Hematopoietic multipotent progenitor cell treated with erythropoietin and hydrocortisone succinate and interleukin-3 and kit ligand, for 15 days (in vitro differentiated cells): Measurements from ENCODE around the gene OR52E4.
A peak's percentile ranks its signal among the peaks of the same experiment; 100 is the strongest.

ENCODE experiments used
- DNase-seq: peaks from one replicate; pipeline ENCODE4 v3.0.0-alpha.2; 2015; ENCODE audit warnings: low spot score

The OR52E4 gene

DNA sequence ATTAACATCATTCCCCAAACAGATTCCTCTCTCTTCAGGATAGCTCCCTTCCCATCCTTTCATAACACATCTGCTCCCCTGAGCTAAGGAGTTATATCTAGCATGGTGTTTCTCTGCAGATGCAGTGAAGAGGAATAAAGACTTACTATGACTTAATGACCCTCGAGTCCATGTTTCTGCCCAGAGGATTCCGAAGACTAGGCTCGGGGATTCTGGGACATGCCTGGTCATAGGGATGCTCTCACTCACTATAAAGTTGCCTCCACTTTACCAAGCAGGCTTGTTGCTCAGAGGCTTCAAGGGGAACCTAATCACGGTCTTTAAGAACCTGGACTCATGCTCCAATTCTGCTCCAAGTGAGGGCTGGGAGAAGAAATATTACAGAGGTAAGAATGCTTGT is at the start of gene OR52E4:
OR52E4 (plus strand) TSS at position 301 of the 400 bp plus-strand sequence. CDS start 3,664 bp downstream, outside the sequence.
- DNase-seq, result no peak

DNA sequence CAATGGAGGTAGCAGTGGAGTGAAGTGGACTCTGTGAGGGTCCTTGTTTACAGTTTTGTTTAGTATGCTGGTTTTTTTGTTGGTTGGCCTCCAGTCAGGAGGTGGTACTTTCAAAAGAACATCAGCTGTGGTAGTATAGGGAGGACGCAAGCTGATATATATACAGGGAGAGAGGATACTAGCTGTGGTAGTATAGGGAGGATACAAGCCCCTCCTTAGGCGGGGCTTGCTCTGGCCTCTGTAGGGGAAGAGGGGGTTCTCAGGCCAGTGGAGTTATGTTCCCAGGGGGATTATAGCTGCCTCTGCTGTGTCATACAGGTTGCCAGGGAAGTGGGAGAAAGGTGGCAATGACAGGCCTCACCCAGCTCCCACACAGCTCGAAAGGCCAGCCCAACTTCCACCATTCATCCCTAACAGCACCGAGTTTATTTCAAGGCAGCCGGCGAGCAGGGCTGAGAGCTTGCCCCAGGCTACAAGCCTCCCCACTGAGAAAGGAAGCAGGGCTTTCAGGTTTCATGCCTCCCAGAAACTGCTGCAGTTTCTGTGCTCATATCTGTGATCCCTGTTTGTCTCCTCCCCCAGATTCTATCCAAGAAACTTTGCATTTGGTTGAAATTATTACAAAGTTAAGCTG is 49.1 kb upstream of the OR52E4 start:
- no peak for DNase-seq

GRCh38 chr11:5833446-5833845 is 47.0 kb upstream of the OR52E4 start:
- no peak for DNase-seq

DNA sequence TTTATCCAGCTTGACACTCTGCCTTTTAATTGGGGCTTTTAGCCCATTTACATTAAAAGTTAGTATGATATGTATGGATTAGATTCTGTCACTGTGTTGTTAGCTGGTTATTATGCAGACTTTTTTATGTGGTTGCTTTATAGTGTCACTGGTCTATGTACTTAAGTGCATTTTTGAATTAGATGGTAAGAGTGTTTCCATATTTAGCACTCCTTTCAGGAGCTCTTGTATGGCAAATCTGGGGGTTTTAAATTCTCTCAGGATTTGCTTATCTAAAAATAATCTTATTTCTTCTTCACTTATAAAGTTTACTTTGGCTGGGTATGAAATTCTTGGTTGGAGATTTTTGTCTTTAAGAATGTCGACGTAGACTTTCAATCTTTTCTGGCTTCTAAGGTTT is 42.7 kb upstream of the OR52E4 start:
- DNase-seq, result no peak

DNA sequence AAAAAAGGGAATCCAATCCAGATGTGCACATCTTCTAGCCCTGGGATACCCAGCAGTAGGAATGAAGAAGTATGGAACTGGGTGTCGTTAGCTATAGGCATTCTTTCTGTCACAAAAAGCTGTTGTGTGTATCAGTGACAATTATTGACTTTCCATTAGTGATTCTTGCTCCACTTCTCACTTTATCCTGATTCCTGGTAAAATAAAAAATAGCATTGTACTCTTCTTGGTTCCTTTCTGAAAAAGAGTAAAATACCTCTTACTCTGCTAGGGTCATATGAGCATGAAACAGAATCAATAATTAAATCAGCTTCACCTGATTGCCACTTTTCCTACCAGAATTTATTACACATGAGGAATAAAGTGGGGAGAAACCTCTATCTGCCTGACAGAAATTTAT is 38.6 kb upstream of the OR52E4 start, which contains the start of gene OR52E6:
OR52E6 (minus strand) TSS at position 101 of the 400 bp plus-strand sequence; CDS start at position 101, 0 bp downstream.
- DNase-seq, result no peak

DNA sequence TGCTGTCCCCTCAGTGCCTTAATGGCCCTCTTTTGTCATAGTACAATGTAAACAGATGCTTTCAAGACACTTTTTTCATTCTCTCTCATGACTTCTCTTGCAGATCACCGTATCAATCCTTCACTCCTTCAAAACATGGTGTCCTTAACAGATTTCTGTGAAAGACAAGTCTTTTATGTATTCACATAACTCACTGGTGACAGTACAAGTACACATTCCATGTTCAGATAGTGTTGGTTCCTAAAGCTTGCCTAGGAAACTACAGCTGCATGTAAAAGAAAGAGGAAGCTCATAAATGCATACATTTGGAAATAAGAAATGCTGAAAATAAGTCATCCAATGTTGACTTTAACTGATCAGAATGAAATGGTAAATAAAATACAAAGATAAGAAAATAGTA is 33.7 kb upstream of the OR52E4 start:
- no peak for DNase-seq

DNA sequence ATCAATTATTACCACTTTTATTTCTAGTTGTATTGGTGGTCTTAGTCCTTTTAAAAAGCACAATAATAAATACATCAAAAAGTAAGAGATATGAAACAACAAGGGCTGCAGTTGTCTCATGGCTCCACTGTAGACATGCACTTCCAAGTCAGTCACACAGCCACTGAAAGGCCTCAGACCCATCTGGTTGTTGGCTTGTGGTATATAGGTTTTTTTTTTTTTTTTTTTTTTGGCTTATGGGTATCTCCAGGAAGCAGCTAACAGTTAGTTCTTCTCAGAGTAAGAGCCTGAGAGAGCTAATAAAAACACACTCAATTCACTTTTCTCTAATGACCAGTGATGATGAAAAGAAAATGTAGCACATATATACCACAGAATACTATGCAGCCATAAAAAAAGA is 32.7 kb upstream of the OR52E4 start:
- no peak for DNase-seq

DNA sequence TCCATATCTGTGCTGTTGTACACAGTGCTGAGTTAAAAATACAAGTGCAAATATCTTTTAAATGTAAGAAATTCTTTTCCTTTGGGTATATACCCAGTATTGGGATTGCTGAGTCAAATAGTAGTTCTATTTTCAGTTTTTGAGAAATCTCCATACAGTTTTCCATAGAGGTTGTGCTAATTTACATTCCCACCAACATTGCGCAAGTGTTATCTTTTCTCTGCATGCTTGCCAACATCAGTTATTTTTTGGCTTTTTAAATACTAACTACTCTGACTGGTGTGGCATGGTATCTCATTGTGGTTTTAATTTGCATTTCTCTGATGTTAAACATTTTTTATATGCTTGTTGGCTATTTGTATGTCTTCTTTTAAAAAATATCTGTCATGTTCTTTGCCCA is 29.4 kb upstream of the OR52E4 start:
- DNase-seq, result no peak

GRCh38 chr11:5857590-5857989 is 22.8 kb upstream of the OR52E4 start, which contains the start of gene OR52E8:
OR52E8 (minus strand) TSS chr11:5857690; CDS start chr11:5857690, 0 bp downstream.
- no peak for DNase-seq

GRCh38 chr11:5865826-5866225 is 14.6 kb upstream of the OR52E4 start:
- no peak for DNase-seq

- DNase-seq, result no peak
Observed at GRCh38 chr11:5878564-5878963, 1.9 kb upstream of the OR52E4 start.

DNA sequence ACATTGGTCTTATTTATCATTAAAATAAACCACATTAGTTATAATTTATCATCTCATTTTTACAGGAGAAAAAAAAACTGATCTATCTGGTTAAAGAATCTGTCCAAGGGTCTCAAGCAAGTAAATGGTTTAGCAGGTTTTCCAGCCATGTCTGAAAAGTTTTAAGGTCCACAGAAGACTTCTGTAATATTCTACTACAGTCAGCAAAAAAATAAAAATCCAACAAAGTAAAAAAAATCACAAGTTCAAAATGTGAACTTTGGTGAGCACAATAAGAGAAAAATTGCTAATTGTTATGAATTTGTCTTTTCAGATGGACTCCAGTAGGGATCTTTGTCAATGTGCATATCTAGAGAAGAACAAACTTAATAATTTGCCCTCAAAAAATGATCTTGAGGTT is 1.3 kb downstream of the OR52E4 start:
- no peak for DNase-seq

GRCh38 chr11:5887172-5887571 is 6.7 kb downstream of the OR52E4 start:
- DNase-seq, result no peak

DNA sequence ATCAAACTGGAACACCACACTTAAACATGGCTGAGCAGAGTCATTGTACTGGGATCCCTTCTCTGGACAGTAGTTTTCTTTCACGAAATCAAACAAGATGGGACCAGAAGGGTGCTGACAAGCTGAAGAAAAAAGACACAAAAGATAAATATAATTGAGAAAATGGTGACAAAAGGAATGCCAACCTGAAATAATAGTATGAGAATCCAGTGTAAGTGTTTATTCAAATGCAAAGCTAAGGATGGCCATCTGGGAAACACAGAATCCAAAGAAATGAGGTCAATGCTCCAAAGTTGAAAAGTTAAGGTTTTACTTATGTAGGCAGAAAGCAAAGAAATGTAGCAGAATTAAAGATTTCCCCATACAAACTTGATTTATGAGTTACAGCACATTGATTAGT is 7.2 kb downstream of the OR52E4 start:
- DNase-seq, result no peak

- peak; percentile 23 for DNase-seq
Observed at GRCh38 chr11:5891216-5891800, 10.9 kb downstream of the OR52E4 start.

DNA sequence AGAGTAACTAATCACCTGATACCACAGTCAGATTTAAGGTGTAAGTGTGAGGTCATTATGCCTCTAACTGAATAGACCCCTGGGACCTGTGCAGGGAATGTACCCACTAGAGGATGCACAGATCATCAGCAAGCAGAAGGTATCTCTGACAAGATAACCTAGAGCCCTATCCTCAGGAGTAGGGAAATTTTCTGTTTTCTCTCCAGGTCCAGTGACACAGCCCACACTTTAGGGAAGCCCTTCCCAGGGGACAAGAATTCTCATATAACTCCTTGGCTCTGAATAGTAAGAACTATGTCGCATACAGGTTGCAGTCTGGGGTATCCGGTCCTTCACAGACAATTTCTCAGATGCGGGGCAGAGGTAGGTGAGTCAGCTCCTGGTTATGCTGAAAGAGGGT is 12.5 kb downstream of the OR52E4 start, which contains the start of gene OR52E5:
OR52E5 (plus strand) TSS at position 301 of the 400 bp plus-strand sequence. CDS start 7,569 bp downstream, outside the sequence.
- no peak for DNase-seq

DNA sequence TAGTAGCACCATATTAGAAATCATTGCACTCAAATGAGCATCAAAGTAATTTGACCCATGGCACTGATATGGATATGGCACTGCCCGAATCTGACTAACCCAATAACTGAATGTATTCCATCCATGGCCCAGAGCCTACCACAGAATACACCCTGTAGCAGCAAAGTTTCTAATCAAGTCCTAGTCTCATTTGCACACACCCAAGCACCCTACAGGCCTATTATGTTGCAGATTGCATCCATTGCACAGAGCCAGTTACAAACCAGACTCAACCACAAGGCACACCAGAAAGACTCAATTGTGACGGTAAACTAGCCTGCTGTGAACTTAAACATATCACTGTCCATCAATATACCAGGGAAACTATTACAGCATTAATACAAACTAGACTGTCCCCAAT is 19.1 kb downstream of the OR52E4 start:
- DNase-seq, result no peak

GRCh38 chr11:5910540-5910939 is 30.1 kb downstream of the OR52E4 start:
- DNase-seq, result no peak

DNA sequence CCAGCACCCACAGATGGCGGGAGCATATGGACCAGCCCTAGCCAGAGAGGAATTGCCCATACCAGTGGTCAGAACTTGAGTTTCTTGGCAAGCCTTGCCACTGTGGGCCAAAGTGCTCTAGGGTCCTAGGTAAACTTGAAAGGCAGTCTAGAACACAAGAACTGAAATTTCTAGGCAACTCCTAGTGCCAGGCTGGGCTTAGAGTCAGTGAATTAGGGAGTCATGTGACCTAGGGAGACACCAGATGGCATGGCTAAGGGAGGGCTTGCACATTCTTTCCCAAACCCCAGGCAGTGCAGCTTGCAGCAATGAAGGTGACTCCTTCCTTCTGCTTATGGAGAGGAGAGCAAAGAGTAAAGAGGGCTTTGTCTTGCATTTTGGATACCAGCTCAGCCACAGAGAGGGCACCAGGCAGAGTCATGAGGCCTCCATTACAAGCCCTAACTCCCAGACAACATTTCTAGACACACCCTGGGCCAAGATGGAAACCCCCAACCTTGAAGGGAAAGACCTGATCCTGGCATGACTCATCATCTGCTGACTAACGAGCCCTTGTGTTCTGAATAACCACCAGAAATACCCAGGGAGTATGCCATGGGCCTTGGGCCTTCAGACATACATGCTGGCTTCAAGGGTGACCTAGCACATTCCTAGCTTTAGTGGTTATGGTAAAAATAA is 42.5 kb downstream of the OR52E4 start:
- DNase-seq, result no peak

DNA sequence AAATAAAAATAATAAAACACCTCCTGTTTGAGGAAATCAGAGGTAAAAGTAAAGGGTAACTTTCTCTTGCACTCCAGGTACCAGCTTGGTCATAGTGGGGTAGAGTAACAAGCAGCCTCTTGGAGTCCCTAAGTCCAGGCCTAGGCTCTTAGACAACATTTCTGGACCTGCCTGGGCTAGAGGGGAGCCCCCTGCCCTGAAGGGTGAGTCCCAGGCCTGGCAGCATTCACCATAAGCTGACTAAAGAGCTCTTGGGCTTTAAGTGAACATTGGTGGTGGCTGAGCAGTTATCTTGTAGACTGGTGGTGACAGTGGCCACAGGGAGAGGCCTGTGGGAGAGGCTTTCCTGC is 43.0 kb downstream of the OR52E4 start:
- no peak for DNase-seq

- DNase-seq, result no peak
Observed at GRCh38 chr11:5923794-5924193, 43.4 kb downstream of the OR52E4 start.

DNA sequence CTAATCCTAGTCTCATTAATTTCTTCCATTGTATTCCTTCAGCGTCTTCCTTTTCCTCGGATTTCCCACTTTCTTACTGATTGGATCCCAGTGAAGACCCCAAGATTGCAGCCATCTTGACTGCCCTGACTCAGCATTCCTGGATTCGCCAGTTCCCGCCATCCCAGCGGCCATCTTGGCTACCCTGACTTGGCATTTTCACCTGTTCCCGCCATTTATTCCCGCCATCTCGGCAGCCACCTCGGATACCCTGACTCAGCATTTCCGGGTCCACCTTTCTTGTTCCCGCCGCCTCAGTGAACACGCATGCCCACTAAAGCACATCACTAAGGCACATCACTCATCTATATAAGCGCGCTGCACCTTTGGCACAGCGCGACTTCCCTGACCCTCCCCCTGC is 47.8 kb downstream of the OR52E4 start:
- DNase-seq, result no peak

GRCh38 chr11:5928811-5929210 is 48.4 kb downstream of the OR52E4 start:
- no peak for DNase-seq
